Measurements from ENCODE around the gene TIGD2. TPM values are rescaled to one million over a fixed set of nuclear protein-coding genes. Genes with fewer than 3 reads are reported as not detected.

Gene TIGD2
- total and polyA plus RNA-seq, 2 experiments from 2014 or later, result 2.1 to 6.7 TPM

- TF ChIP-seq NANOG (IDR thresholded peaks at IDR 0.05; ENCODE audit: borderline replicate concordance) (no peak), POLR2AphosphoS5 (IDR thresholded peaks at IDR 0.05; ENCODE audit: low read depth) (no peak)
Measured at GRCh38 chr4:89099471-89099870, 11.9 kb upstream of the TIGD2 start (continued).

GRCh38 chr4:89100853-89101252 lies 10.5 kb upstream of the TIGD2 start:
- Histone ChIP-seq H3K27me3 (ENCODE audit: insufficient read depth) (no peaks in the 10 kb centered on the region), H3F3A (replicated peaks; ENCODE audit: low read depth) (no peaks in the 10 kb centered on the region), H2AFZ (no peak overlapping the region), H4K20me1 (replicated peaks; ENCODE audit: insufficient read depth) (no peaks in the 10 kb centered on the region), H3K9me2 (ENCODE audit: insufficient read depth) (no peaks in the 10 kb centered on the region), H3K27ac (ENCODE audit: low read depth) (no peak overlapping the region), H3K79me2 (replicated peaks; ENCODE audit: insufficient read depth) (no peaks in the 10 kb centered on the region), H3K36me3 (ENCODE audit: insufficient read depth) (no peaks in the 10 kb centered on the region), H3K4me3 (no peak overlapping the region), H3K4me2 (no peak overlapping the region), H3K4me1 (ENCODE audit: insufficient read depth) (no peaks in the 10 kb centered on the region)
- Mint-ChIP-seq H3K27ac (no peak overlapping the region), H3K4me3 (no peak overlapping the region), H3K36me3 (ENCODE audit: low read depth) (0 out of 3 replicates have a peak, but pooled peaks cover 2% of the 10 kb centered on the region), H3K9me3 (peaks cover 7% of the 10 kb centered on the region; the same call in 2 of the 3 replicates), H3K4me1 (no peaks in the 10 kb centered on the region), H3K27me3 (ENCODE audit: insufficient read depth, low read depth, poor library complexity) (no peaks in the 10 kb centered on the region)
- no peak for DNase-seq (ENCODE audit: low spot score)
- TF ChIP-seq ZNF114 (CRISPR knock-in tag; IDR thresholded peaks at IDR 0.05), result no peak
- TF ChIP-seq EZH2 (IDR thresholded peaks at IDR 0.05; ENCODE audit: low read depth, unreplicated experiment), result no peak
- TF ChIP-seq POLR2AphosphoS5 (IDR thresholded peaks at IDR 0.05; ENCODE audit: low read depth), result no peak
- no peak for TF ChIP-seq CREB1 (CRISPR knock-in tag; IDR thresholded peaks at IDR 0.05; ENCODE audit: low read depth)
- no peak for TF ChIP-seq REST (IDR thresholded peaks at IDR 0.05; ENCODE audit: unreplicated experiment)
- TF ChIP-seq ZNF462 (CRISPR knock-in tag; IDR thresholded peaks at IDR 0.05), result no peak
- no peak for TF ChIP-seq CTCF (conservative IDR thresholded peaks at IDR 0.05; ENCODE audit: low read depth in 2 of 2)
- TF ChIP-seq JUNB (IDR thresholded peaks at IDR 0.05; ENCODE audit: unreplicated experiment), result no peak
- no peak for TF ChIP-seq STAT1 (IDR thresholded peaks at IDR 0.05; ENCODE audit: unreplicated experiment)
- TF ChIP-seq ZNF331 (CRISPR knock-in tag; IDR thresholded peaks at IDR 0.05; ENCODE audit: low read depth), result no peak
- TF ChIP-seq NANOG (IDR thresholded peaks at IDR 0.05; ENCODE audit: borderline replicate concordance), result no peak
- no peak for TF ChIP-seq ETS1 (IDR thresholded peaks at IDR 0.05)
- no peak for TF ChIP-seq EZH2phosphoT487 (IDR thresholded peaks at IDR 0.05; ENCODE audit: unreplicated experiment)
- no peak for ATAC-seq

All from GM23338 (cell line).